SK-N-SH (cell line): ENCODE data around the gene NKX2-3. TPM values are rescaled to one million over a fixed set of nuclear protein-coding genes. Genes with fewer than 3 reads are reported as not detected.

Source experiments
- CTCF ChIA-PET: fragments of 300-600, 350-600 bp; formaldehyde crosslinking; extraction: SDS; loops from one replicate; lab custom pipeline; 2021; lab: Yijun Ruan, JAX
- POLR2A ChIA-PET: fragments of 350-600 bp; sonication (Branson Sonifier 250); formaldehyde crosslinking; extraction: SDS; loops from one replicate; lab custom pipeline; 2020; ENCODE audit warnings: antibody characterized with exemption, inconsistent platforms; lab: Yijun Ruan, JAX
- DNase-seq: peaks from one replicate; pipeline ENCODE4 v3.0.0; 2012
- H2AFZ ChIP-seq: fragments of 200-600 bp; sonication (generic); 2 replicates; pipeline ENCODE4 v1.8.1; 2016; ENCODE audit warnings: antibody characterized with exemption, mild to moderate bottlenecking, low read depth
- H3F3A ChIP-seq: fragments of 200-600 bp; sonication (generic); replicated peaks from 2 replicates; pipeline ENCODE3; 2016; ENCODE audit warnings: antibody characterized with exemption, mild to moderate bottlenecking; ENCODE audit not compliant: insufficient read depth
- H3K27ac ChIP-seq, 2 experiments: fragments of 200-500 bp in 1 of 2; fragments of 200-600 bp in 1 of 2; sonication (Bioruptor generic) in 1 of 2; sonication (generic), shearing (Covaris generic) in 1 of 2; 2 replicates each; pipeline versions ENCODE4 v1.5.1 to v1.6.1; 2014 to 2016; ENCODE audit warnings: low read depth in 2 of 2, inconsistent platforms in 1 of 2, low read length in 1 of 2, mild to moderate bottlenecking in 1 of 2, mixed read lengths in 1 of 2
- H3K27me3 ChIP-seq: fragments of 200-600 bp; sonication (generic), shearing (Covaris generic); 2 replicates; pipeline ENCODE4 v1.6.1; 2016; ENCODE audit warnings: mixed run types; ENCODE audit not compliant: insufficient read depth
- H3K36me3 ChIP-seq, 2 experiments: fragments of 200-500 bp in 1 of 2; fragments of 200-600 bp in 1 of 2; sonication (Bioruptor generic) in 1 of 2; sonication (generic) in 1 of 2; replicated peaks in 1 of 2; 2 replicates each; pipeline versions ENCODE3 to v1.5.1; 2014 to 2016; ENCODE audit warnings: low read length in 1 of 2, mild to moderate bottlenecking in 1 of 2; ENCODE audit not compliant: insufficient read depth in 2 of 2, control insufficient read depth in 1 of 2
- H3K4me1 ChIP-seq, 2 experiments: fragments of 200-500 bp in 1 of 2; fragments of 200-600 bp in 1 of 2; sonication (Bioruptor generic) in 1 of 2; sonication (generic), shearing (Covaris generic) in 1 of 2; 2 replicates each; pipeline versions ENCODE4 v1.5.1 to v1.6.1; 2014 to 2016; ENCODE audit warnings: low read depth in 1 of 2, low read length in 1 of 2, mixed run types in 1 of 2; ENCODE audit not compliant: insufficient read depth in 2 of 2, control insufficient read depth in 1 of 2
- H3K4me2 ChIP-seq: fragments of 200-600 bp; sonication (generic), shearing (Covaris generic); 2 replicates; pipeline ENCODE4 v1.6.1; 2017; ENCODE audit warnings: mixed run types
- H3K4me3 ChIP-seq, 2 experiments: fragments of 200-500 bp in 1 of 2; fragments of 200-600 bp in 1 of 2; sonication (Bioruptor generic) in 1 of 2; sonication (generic), shearing (Covaris generic) in 1 of 2; 2 replicates each; pipeline versions ENCODE4 v1.5.1 to v1.8.1; 2014 to 2016; ENCODE audit warnings: low read depth in 2 of 2, inconsistent platforms in 1 of 2, low read length in 1 of 2, mild to moderate bottlenecking in 1 of 2, mixed read lengths in 1 of 2, moderate library complexity in 1 of 2
- H3K79me2 ChIP-seq: fragments of 200-600 bp; sonication (generic); 2 replicates; pipeline ENCODE4 v1.8.1; 2017; ENCODE audit warnings: mild to moderate bottlenecking; ENCODE audit not compliant: insufficient read depth
- H3K9ac ChIP-seq: fragments of 200-600 bp; sonication (generic); 2 replicates; pipeline ENCODE4 v1.6.1; 2017; ENCODE audit warnings: mixed run types
- H3K9me2 ChIP-seq: fragments of 200-600 bp; sonication (generic); 2 replicates; pipeline ENCODE4 v1.6.1; 2017; ENCODE audit warnings: mixed run types
- H3K9me3 ChIP-seq: fragments of 200-600 bp; sonication (generic); 2 replicates; pipeline ENCODE4 v1.6.1; 2017; ENCODE audit warnings: mixed run types, mild to moderate bottlenecking, moderate library complexity
- H4K20me1 ChIP-seq: fragments of 200-600 bp; sonication (generic); 2 replicates; pipeline ENCODE4 v1.6.1; 2017; ENCODE audit warnings: mild to moderate bottlenecking, mixed run types; ENCODE audit not compliant: insufficient read depth
- CHD2 ChIP-seq: fragments of 150-350 bp; IDR thresholded peaks from 2 replicates; pipeline ENCODE4 v1.6.1; 2018; ENCODE audit warnings: low read length; ENCODE audit not compliant: partially characterized antibody
- CTCF ChIP-seq: fragments of 200-600 bp; sonication (generic); IDR thresholded peaks from 2 replicates; pipeline ENCODE4 v1.6.1; 2017; ENCODE audit warnings: antibody characterized with exemption, mild to moderate bottlenecking, moderate library complexity
- EP300 ChIP-seq, 2 experiments: IDR thresholded peaks; 2 replicates each; pipeline versions ENCODE4 v1.4.0 to v1.6.1; 2012; ENCODE audit warnings: borderline replicate concordance in 1 of 2, low read depth in 1 of 2, low read length in 1 of 2
- EZH2phosphoT487 ChIP-seq: fragments of 200-600 bp; sonication (generic); IDR thresholded peaks from 2 replicates; pipeline ENCODE4 v1.6.1; 2017; ENCODE audit warnings: low read depth, mixed run types, mild to moderate bottlenecking, antibody characterized with exemption, moderate library complexity, borderline replicate concordance
- FOSL2 ChIP-seq: IDR thresholded peaks from 2 replicates; pipeline ENCODE4 v1.4.0; 2012; ENCODE audit warnings: low read depth, mild to moderate bottlenecking, moderate library complexity, borderline replicate concordance
- FOXJ3 ChIP-seq: sonication (generic); formaldehyde crosslinking; IDR thresholded peaks from 2 replicates; pipeline ENCODE4 v1.5.1; 2020; ENCODE audit warnings: mild to moderate bottlenecking, missing genetic modification reagents
- FOXM1 ChIP-seq: IDR thresholded peaks from 2 replicates; pipeline ENCODE4 v1.4.0; 2012; ENCODE audit warnings: low read depth, mild to moderate bottlenecking
- GABPA ChIP-seq: IDR thresholded peaks from 2 replicates; pipeline ENCODE4 v1.4.0; 2012; ENCODE audit warnings: low read depth, mild to moderate bottlenecking
- GATA2 ChIP-seq: sonication (generic); formaldehyde crosslinking; IDR thresholded peaks from 2 replicates; pipeline ENCODE4 v1.5.0; 2020; ENCODE audit warnings: mild to moderate bottlenecking, missing genetic modification reagents
- MEF2A ChIP-seq: IDR thresholded peaks from 2 replicates; pipeline ENCODE4 v1.4.0; 2012; ENCODE audit warnings: low read depth, borderline replicate concordance
- PBX3 ChIP-seq: IDR thresholded peaks from 2 replicates; pipeline ENCODE4; 2012
- POLR2AphosphoS5 ChIP-seq: IDR thresholded peaks from 2 replicates; pipeline ENCODE4 v1.6.1; 2012; ENCODE audit warnings: low read depth, low read length
- RAD21 ChIP-seq: IDR thresholded peaks from 2 replicates; pipeline ENCODE4 v1.6.1; 2012; ENCODE audit warnings: mild to moderate bottlenecking, low read length
- RCOR1 ChIP-seq: fragments of 150-350 bp; IDR thresholded peaks from 2 replicates; pipeline ENCODE4 v1.6.1; 2017; ENCODE audit warnings: antibody characterized with exemption, low read length
- REST ChIP-seq: IDR thresholded peaks from 2 replicates; pipeline ENCODE4 v1.6.1; 2012; ENCODE audit warnings: mild to moderate bottlenecking, low read depth, low read length, moderate library complexity
- SIN3A ChIP-seq: IDR thresholded peaks from 2 replicates; pipeline ENCODE4 v1.6.1; 2012; ENCODE audit warnings: low read depth, mild to moderate bottlenecking, low read length, moderate library complexity, borderline replicate concordance
- TAF1 ChIP-seq: IDR thresholded peaks from 2 replicates; pipeline ENCODE4 v1.6.1; 2012; ENCODE audit warnings: low read depth, mild to moderate bottlenecking, low read length, moderate library complexity, borderline replicate concordance
- TEAD4 ChIP-seq: IDR thresholded peaks from 2 replicates; pipeline ENCODE4 v1.4.0; 2012; ENCODE audit warnings: mild to moderate bottlenecking, borderline replicate concordance; ENCODE audit not compliant: insufficient read depth
- USF1 ChIP-seq: IDR thresholded peaks from 2 replicates; pipeline ENCODE4 v1.4.0; 2012; ENCODE audit warnings: low read depth, borderline replicate concordance
- YY1 ChIP-seq: IDR thresholded peaks from 2 replicates; pipeline ENCODE4 v1.4.0; 2012; ENCODE audit warnings: low read depth, mild to moderate bottlenecking
- polyA plus RNA-seq, 3 experiments: library from polyadenylated mRNA; depleted of rRNA; stranded (reverse); fragments of >200 nt; gene quantifications; 2 replicates each; pipeline ENCODE4 v1.2.3, GENCODE V29; 2012

The NKX2-3 gene
- polyA plus RNA-seq, 1 of the 3 experiments (the other 2 are of a cell fraction), result not detected

- no peak for TF ChIP-seq SIN3A
- TF ChIP-seq USF1, result no peak
- no peak for TF ChIP-seq FOSL2
- TF ChIP-seq, all 33 proteins: peak for 0
Observed at GRCh38 chr10:99507265-99507664, 25.5 kb upstream of the NKX2-3 start (continued).

- no peaks in the 10 kb centered on the region for H4K20me1 ChIP-seq
- no peaks in the 10 kb centered on the region for H3K36me3 ChIP-seq
- no peaks in the 10 kb centered on the region for H3K9me2 ChIP-seq
- ChIA-PET POLR2A (no interaction called here), CTCF (interaction anchor here (0.7 kb wide), 1 partner anchor 77 kb away, joined by 3 read pairs; no protein-coding TSS in a partner anchor)
- no peaks in the 10 kb centered on the region for H3F3A ChIP-seq
- no peak overlapping the region for H3K4me3 ChIP-seq
- H3K27me3 ChIP-seq, result peaks cover 28% of the 10 kb centered on the region; the same call in 1 of the 2 replicates
- no peak overlapping the region for H3K9ac ChIP-seq
- H3K27ac ChIP-seq, result no peak overlapping the region
- H2AFZ ChIP-seq, result no peak overlapping the region
- TF ChIP-seq FOXM1 (no peak), YY1 (no peak), REST (no peak), MEF2A (no peak), PBX3 (no peak), FOXJ3 (CRISPR knock-in tag) (no peak), SIN3A (no peak), GABPA (no peak), CTCF (no peak), EZH2phosphoT487 (no peak), POLR2AphosphoS5 (no peak), RAD21 (no peak), GATA2 (CRISPR knock-in tag) (no peak), CHD2 (no peak), EP300 (IDR thresholded peaks at IDR 0.05; ENCODE audit: borderline replicate concordance in 1 of 2, low read depth in 1 of 2, low read length in 1 of 2) (no peak), TEAD4 (no peak), RCOR1 (no peak), TAF1 (no peak)
- H3K9me3 ChIP-seq, result no peaks in the 10 kb centered on the region
- H3K4me1 ChIP-seq, result no peaks in the 10 kb centered on the region
- no peak overlapping the region for H3K4me2 ChIP-seq
- DNase-seq, result no peak
- no peaks in the 10 kb centered on the region for H3K79me2 ChIP-seq
Observed at GRCh38 chr10:99513061-99513460, 19.7 kb upstream of the NKX2-3 start.
